ENCODE measurements around the gene SEC14L5. TPM values are rescaled to one million over a fixed set of nuclear protein-coding genes. Genes with fewer than 3 reads are reported as not detected.

SEC14L5 gene
- total and polyA plus RNA-seq, 10 donors, result 0.06 to 0.94 (median 0.26) TPM; not detected in 1

DNA sequence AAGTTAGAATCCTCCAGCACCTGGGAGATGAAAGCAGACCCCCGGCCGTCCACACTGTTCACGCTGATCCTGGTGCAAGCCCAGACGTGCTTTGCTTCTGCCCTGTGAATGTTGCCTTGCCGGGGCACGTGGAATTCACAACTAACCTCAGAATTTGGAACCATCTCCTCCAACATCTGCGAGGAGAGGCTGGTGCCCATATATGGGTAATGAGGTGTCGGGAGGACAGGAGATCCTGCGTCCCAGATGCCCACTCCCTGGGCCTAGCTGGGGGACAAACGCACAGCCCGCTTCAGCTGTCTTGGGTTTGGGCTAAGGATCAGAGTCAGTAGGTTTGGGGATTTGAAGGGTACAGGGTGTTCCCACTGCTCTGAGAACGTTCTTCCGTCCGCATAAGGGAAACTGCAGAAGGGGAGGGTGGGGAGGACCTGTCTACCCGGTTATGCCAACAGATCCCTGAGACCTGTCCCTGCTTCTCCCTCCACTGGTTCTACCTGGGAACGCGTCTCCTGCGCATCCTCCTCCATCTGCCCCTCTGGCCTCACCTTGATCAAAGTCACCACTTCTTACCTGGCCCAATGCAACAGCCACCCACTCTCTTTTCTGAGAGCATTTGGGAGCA, 35.3 kb upstream of the SEC14L5 start:
- no peaks in the 10 kb centered on the region for H3K36me3 ChIP-seq
- TF ChIP-seq POLR2AphosphoS5 (IDR thresholded peaks at IDR 0.05), result no peak
- TF ChIP-seq, protein P1, sequence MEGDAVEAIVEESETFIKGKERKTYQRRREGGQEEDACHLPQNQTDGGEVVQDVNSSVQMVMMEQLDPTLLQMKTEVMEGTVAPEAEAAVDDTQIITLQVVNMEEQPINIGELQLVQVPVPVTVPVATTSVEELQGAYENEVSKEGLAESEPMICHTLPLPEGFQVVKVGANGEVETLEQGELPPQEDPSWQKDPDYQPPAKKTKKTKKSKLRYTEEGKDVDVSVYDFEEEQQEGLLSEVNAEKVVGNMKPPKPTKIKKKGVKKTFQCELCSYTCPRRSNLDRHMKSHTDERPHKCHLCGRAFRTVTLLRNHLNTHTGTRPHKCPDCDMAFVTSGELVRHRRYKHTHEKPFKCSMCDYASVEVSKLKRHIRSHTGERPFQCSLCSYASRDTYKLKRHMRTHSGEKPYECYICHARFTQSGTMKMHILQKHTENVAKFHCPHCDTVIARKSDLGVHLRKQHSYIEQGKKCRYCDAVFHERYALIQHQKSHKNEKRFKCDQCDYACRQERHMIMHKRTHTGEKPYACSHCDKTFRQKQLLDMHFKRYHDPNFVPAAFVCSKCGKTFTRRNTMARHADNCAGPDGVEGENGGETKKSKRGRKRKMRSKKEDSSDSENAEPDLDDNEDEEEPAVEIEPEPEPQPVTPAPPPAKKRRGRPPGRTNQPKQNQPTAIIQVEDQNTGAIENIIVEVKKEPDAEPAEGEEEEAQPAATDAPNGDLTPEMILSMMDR (IDR thresholded peaks at IDR 0.05 in 8 of 11, conservative IDR thresholded peaks at IDR 0.05 in 3 of 11), result no peak
- no peak for TF ChIP-seq POLR2A (IDR thresholded peaks at IDR 0.05)
- intact Hi-C loops (cut with DNase I; ENCODE audit: low total_unique reads), result no loop called here
- H3K9me3 ChIP-seq, result peaks cover 0 to 24% (median 21%) of the 10 kb centered on the region in 8 donors
- peaks cover 0 to 14% (median 0%) of the 10 kb centered on the region in 7 donors for H3K27me3 ChIP-seq (replicated peaks in 1 of 7)
- no peaks in the 10 kb centered on the region for H3K4me1 ChIP-seq
- no peak overlapping the region for H3K27ac ChIP-seq
- WGBS, 5 donors, result 67 to 82% (median 74%) methylated on average over 16 to 18 of the region's 18 CpGs
- DNase-seq, result no peak
- no peak overlapping the region for H3K4me3 ChIP-seq

DNA sequence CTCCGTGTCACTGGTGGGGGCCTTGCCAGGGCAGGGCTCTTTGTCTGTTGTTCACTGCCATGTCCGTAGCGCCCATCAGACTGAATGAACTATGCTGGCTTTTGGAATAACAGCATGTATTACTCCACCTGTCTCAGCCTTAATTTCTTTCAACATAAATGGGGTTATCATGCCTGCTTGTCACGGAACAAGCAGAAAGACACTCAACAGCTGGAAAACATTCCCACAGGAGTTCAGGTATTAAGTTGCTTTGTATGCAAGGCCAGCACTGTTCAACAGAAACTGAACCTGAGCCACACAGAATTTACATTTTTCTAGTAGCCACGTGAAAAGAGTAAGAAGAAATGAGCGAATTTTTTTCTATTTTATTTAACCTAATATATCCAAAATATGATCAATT, 34.3 kb upstream of the SEC14L5 start:
- no peak overlapping the region for H3K4me3 ChIP-seq
- H3K27me3 ChIP-seq (replicated peaks in 1 of 7), result peaks cover 0 to 14% (median 0%) of the 10 kb centered on the region in 7 donors
- H3K9me3 ChIP-seq, result peaks cover 0 to 30% (median 27%) of the 10 kb centered on the region in 8 donors
- no peak for DNase-seq
- H3K36me3 ChIP-seq, result no peaks in the 10 kb centered on the region
- no peak overlapping the region for H3K27ac ChIP-seq
- intact Hi-C loops (cut with DNase I; ENCODE audit: low total_unique reads), result no loop called here
- H3K4me1 ChIP-seq, result no peaks in the 10 kb centered on the region
- 74 to 89% (median 82%) methylated on average over 6 of the region's 6 CpGs for WGBS, 5 donors
- TF ChIP-seq, protein P1 (IDR thresholded peaks at IDR 0.05 in 8 of 11, conservative IDR thresholded peaks at IDR 0.05 in 3 of 11), result no peak
- TF ChIP-seq POLR2AphosphoS5 (IDR thresholded peaks at IDR 0.05) (no peak), POLR2A (IDR thresholded peaks at IDR 0.05) (no peak)

DNA sequence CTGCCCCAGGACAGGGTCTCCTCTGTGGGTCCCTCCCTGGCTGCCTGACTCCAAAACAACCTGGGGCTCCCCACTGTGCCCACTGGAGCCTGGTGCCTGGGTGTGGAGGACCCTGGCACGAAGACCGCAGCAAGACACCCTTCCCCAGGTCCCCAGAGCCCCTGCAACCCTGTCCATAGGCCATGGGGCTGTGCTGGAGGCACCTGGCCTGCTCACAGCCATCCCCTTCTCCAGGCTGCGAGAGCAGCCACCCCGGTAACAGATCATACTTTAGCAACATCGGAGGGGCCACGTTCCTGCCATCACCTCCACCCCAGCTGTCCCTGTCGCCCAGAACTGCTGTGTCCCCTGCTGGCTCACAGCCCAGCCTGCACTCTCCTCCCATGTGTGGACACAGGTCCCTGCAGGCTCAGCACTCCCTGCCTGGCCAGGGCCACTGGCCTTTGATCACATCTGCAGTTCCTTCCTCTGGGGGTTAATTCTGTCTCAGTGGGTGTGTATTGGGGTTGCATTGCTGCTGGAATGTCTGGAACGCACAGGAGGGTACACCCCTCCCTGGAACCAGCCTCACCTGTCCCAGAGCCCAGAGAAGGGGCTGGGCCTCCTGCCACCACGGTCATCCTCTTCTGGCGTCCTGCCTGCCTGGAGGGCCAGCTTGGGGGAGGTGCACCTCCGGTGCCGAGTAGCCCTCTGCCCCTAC, 33.4 kb upstream of the SEC14L5 start:
- Histone ChIP-seq H3K4me3 (no peak overlapping the region), H3K9me3 (peaks cover 0 to 30% (median 27%) of the 10 kb centered on the region in 8 donors), H3K27ac (no peak overlapping the region), H3K4me1 (no peaks in the 10 kb centered on the region), H3K27me3 (replicated peaks in 1 of 7) (peaks cover 0 to 14% (median 0%) of the 10 kb centered on the region in 7 donors), H3K36me3 (no peaks in the 10 kb centered on the region)
- no peak for TF ChIP-seq POLR2AphosphoS5 (IDR thresholded peaks at IDR 0.05)
- intact Hi-C loops (cut with DNase I; ENCODE audit: low total_unique reads), result no loop called here
- 49 to 67% (median 64%) methylated on average over 12 of the region's 12 CpGs for WGBS, 5 donors
- DNase-seq, result no peak

DNA sequence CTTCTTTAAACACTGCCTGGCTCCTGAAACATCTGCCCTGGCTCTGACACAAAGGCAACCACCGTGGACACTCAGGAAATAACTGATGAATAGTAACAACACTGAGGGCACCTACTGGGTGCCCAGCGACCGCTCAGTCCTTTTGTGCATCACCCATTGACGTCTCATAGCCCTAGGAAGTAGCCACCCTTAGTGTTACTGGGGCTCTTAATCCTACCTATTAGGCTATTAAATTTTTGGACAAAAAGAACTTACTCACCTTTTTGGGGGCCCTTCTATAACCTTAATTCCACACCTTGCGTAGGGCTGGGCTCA, 32.9 kb upstream of the SEC14L5 start:
- Histone ChIP-seq H3K4me1 (no peaks in the 10 kb centered on the region), H3K36me3 (no peaks in the 10 kb centered on the region), H3K9me3 (peaks cover 0 to 30% (median 27%) of the 10 kb centered on the region in 8 donors), H3K27me3 (replicated peaks in 1 of 7) (peaks cover 0 to 14% (median 0%) of the 10 kb centered on the region in 7 donors), H3K27ac (no peak overlapping the region), H3K4me3 (no peak overlapping the region)
- WGBS, 5 donors, result 73 to 96% (median 81%) methylated on average over 4 to 5 of the region's 5 CpGs
- TF ChIP-seq, protein P1 (IDR thresholded peaks at IDR 0.05 in 8 of 11, conservative IDR thresholded peaks at IDR 0.05 in 3 of 11), result no peak
- TF ChIP-seq POLR2AphosphoS5 (IDR thresholded peaks at IDR 0.05) (no peak), POLR2A (IDR thresholded peaks at IDR 0.05) (no peak)
- intact Hi-C loops (cut with DNase I; ENCODE audit: low total_unique reads), result no loop called here
- no peak for DNase-seq

Data from spleen (tissue), 11 donors.